Stimulated activated naive CD8-positive, alpha-beta T cell treated with anti-CD3 and anti-CD28 coated beads, Interleukin-15, amount 100 ng/mL, for 72 hours (primary cell): Measurements from ENCODE around the gene AARSD1.
"Not testable (repeated sequence)": the region's sequence is repeated elsewhere in the genome, so short reads cannot be mapped to it uniquely, and the experiment has no call there.

ENCODE experiments used
- ATAC-seq: fragments of 150-1000 bp; cut with Tn5 transposase; 2 replicates; pipeline ENCODE4 v1.10.0; 2021; ENCODE audit warnings: mild to moderate bottlenecking, moderate library complexity
- DNase-seq, 2 donors: peaks; one replicate each; pipeline ENCODE4 v3.0.0; 2021 to 2022
- H3K27ac Mint-ChIP-seq, 2 donors: one replicate each; pipeline ENCODE4 v1.8.0; 2022; ENCODE audit warnings: mild to moderate bottlenecking in 2 of 2, mixed read lengths in 2 of 2, moderate library complexity in 2 of 2
- H3K27me3 Mint-ChIP-seq: one replicate; pipeline ENCODE4 v1.8.0; 2022; ENCODE audit warnings: mixed read lengths
- H3K4me1 Mint-ChIP-seq: one replicate; pipeline ENCODE4 v1.8.0; 2022; ENCODE audit warnings: mild to moderate bottlenecking, mixed read lengths
- H3K4me3 Mint-ChIP-seq, 2 donors: one replicate each; pipeline ENCODE4 v1.8.0; 2022; ENCODE audit warnings: mild to moderate bottlenecking in 2 of 2, mixed read lengths in 2 of 2, moderate library complexity in 1 of 2
- H3K9me3 Mint-ChIP-seq, 2 donors: one replicate each; pipeline ENCODE4 v1.8.0; 2022; ENCODE audit warnings: mixed read lengths in 2 of 2

The AARSD1 gene

GRCh38 chr17:42916388-42917235 is 47.6 kb downstream of the AARSD1 start:
- H3K27ac Mint-ChIP-seq, H3K4me1 Mint-ChIP-seq, DNase-seq, H3K27me3 Mint-ChIP-seq, ATAC-seq, H3K4me3 Mint-ChIP-seq, H3K9me3 Mint-ChIP-seq: not testable (repeated sequence)

- ATAC-seq, H3K27ac Mint-ChIP-seq, H3K9me3 Mint-ChIP-seq: not testable (repeated sequence)
Observed at GRCh38 chr17:42915288-42915687, 49.0 kb downstream of the AARSD1 start.

GRCh38 chr17:42913981-42914617 is 50.2 kb downstream of the AARSD1 start:
- Mint-ChIP-seq H3K4me3 (no peak overlapping the region), H3K27me3 (peaks cover 20% of the 10 kb centered on the region), H3K9me3 (no peaks in the 10 kb centered on the region), H3K27ac (no peak overlapping the region), H3K4me1 (no peaks in the 10 kb centered on the region)
- no peak for DNase-seq
- no peak for ATAC-seq

More at GRCh38 chr17:42915288-42915687, 49.0 kb downstream of the AARSD1 start:
- not testable (repeated sequence) for H3K4me3 Mint-ChIP-seq, H3K4me1 Mint-ChIP-seq, DNase-seq, H3K27me3 Mint-ChIP-seq

GRCh38 chr17:42913522-42913921 is 50.7 kb downstream of the AARSD1 start:
- no peaks in the 10 kb centered on the region for H3K9me3 Mint-ChIP-seq
- DNase-seq, result no peak
- no peak for ATAC-seq
- no peak overlapping the region for H3K27ac Mint-ChIP-seq
- peaks cover 21% of the 10 kb centered on the region for H3K27me3 Mint-ChIP-seq
- no peaks in the 10 kb centered on the region for H3K4me1 Mint-ChIP-seq
- no peak overlapping the region for H3K4me3 Mint-ChIP-seq

GRCh38 chr17:42908872-42909700 is 55.2 kb downstream of the AARSD1 start:
- Mint-ChIP-seq H3K27ac (no peak overlapping the region), H3K4me3 (no peak overlapping the region), H3K4me1 (no peaks in the 10 kb centered on the region), H3K27me3 (peaks cover 27% of the 10 kb centered on the region), H3K9me3 (no peaks in the 10 kb centered on the region)
- ATAC-seq (no peak), DNase-seq (no peak)

GRCh38 chr17:42906772-42907446 is 57.3 kb downstream of the AARSD1 start:
- Mint-ChIP-seq H3K27ac (no peak overlapping the region), H3K4me3 (no peak overlapping the region), H3K9me3 (no peaks in the 10 kb centered on the region), H3K27me3 (peaks cover 21% of the 10 kb centered on the region), H3K4me1 (no peaks in the 10 kb centered on the region)
- DNase-seq, result no peak
- ATAC-seq, result no peak

- H3K9me3 Mint-ChIP-seq, result no peaks in the 10 kb centered on the region
- ATAC-seq (no peak), DNase-seq (no peak)
- H3K27me3 Mint-ChIP-seq, result peaks cover 25% of the 10 kb centered on the region
- no peak overlapping the region for H3K27ac Mint-ChIP-seq
- no peaks in the 10 kb centered on the region for H3K4me1 Mint-ChIP-seq
- H3K4me3 Mint-ChIP-seq, result no peak overlapping the region
Observed at GRCh38 chr17:42904110-42904469, 60.2 kb downstream of the AARSD1 start.

GRCh38 chr17:42901535-42902229 is 62.6 kb downstream of the AARSD1 start:
- ATAC-seq (no peak), DNase-seq (no peak)
- Mint-ChIP-seq H3K9me3 (no peaks in the 10 kb centered on the region), H3K27ac (no peak overlapping the region), H3K27me3 (peaks cover 18% of the 10 kb centered on the region), H3K4me3 (no peak overlapping the region), H3K4me1 (no peaks in the 10 kb centered on the region)
